Nephron progenitor cell (in vitro differentiated cells): ENCODE measurements around the gene OR51V1.

ENCODE experiments used
- DNase-seq: peaks from one replicate; pipeline ENCODE4 v3.0.0; 2021
- H3K27ac Mint-ChIP-seq: 2 replicates; pipeline ENCODE4 v1.8.0; 2021; ENCODE audit warnings: mild to moderate bottlenecking, moderate library complexity, mixed read lengths
- H3K27me3 Mint-ChIP-seq: 2 replicates; pipeline ENCODE4 v1.8.0; 2021; ENCODE audit warnings: mild to moderate bottlenecking, low read depth, mixed read lengths; ENCODE audit not compliant: poor library complexity
- H3K36me3 Mint-ChIP-seq: 2 replicates; pipeline ENCODE4 v1.8.0; 2021; ENCODE audit warnings: low read depth, mixed read lengths
- H3K4me1 Mint-ChIP-seq: 2 replicates; pipeline ENCODE4 v1.8.0; 2021; ENCODE audit warnings: mixed read lengths
- H3K4me3 Mint-ChIP-seq: 2 replicates; pipeline ENCODE4 v1.8.0; 2021; ENCODE audit warnings: mild to moderate bottlenecking, moderate library complexity, mixed read lengths
- H3K9me3 Mint-ChIP-seq: 2 replicates; pipeline ENCODE4 v1.8.0; 2021; ENCODE audit warnings: mild to moderate bottlenecking, moderate library complexity, mixed read lengths
- TF ChIP-seq, protein P1 (sequence below): fragments of 200-600 bp; sonication (generic); IDR thresholded peaks from 2 replicates; pipeline ENCODE4 v1.5.0; 2021; ENCODE audit warnings: antibody characterized with exemption

Gene OR51V1

DNA sequence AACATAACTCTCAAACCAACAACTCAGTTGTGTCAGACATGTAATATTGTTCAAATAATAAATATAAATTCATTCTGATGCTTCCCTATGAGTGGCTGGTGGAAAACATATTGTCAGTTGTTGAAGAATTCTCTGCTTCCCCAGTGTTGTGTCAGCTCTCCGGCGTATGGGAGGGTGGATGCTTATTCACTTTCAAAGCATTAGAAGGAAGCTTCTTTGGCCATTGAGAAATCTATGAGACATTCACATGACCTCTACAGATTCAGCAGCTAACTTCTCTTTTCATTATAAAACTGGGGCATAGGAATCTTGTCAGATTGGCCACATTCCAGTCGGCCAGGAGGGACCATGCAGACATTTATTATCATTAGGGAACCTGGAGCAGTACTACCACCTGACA lies 2.9 kb downstream of the OR51V1 start:
- peaks cover 4% of the 10 kb centered on the region for H3K4me1 Mint-ChIP-seq
- no peak overlapping the region for H3K4me3 Mint-ChIP-seq
- DNase-seq, result no peak
- H3K27me3 Mint-ChIP-seq, result no peaks in the 10 kb centered on the region
- TF ChIP-seq, protein P1, sequence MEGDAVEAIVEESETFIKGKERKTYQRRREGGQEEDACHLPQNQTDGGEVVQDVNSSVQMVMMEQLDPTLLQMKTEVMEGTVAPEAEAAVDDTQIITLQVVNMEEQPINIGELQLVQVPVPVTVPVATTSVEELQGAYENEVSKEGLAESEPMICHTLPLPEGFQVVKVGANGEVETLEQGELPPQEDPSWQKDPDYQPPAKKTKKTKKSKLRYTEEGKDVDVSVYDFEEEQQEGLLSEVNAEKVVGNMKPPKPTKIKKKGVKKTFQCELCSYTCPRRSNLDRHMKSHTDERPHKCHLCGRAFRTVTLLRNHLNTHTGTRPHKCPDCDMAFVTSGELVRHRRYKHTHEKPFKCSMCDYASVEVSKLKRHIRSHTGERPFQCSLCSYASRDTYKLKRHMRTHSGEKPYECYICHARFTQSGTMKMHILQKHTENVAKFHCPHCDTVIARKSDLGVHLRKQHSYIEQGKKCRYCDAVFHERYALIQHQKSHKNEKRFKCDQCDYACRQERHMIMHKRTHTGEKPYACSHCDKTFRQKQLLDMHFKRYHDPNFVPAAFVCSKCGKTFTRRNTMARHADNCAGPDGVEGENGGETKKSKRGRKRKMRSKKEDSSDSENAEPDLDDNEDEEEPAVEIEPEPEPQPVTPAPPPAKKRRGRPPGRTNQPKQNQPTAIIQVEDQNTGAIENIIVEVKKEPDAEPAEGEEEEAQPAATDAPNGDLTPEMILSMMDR, result no peak
- H3K9me3 Mint-ChIP-seq, result peaks cover 7% of the 10 kb centered on the region
- no peak overlapping the region for H3K27ac Mint-ChIP-seq
- no peaks in the 10 kb centered on the region for H3K36me3 Mint-ChIP-seq

DNA sequence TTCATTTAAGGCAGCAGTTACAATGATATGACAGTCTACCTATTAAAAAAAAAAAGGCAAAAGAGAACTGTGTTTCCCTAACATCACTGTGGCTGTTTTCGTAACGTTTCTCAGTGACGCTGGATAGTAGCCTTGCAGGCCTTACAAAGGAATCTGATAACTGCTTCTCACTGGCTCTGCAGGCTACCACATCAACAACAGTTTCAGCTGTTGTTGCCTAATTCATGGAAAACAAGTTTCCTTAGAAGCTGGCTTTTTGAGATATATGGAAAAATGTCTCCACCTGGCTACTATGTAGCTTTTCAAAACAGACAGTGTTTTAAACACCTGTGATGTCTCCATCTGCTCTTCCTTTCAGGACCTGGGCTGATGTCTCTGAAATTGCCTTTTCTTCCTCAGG lies 3.8 kb downstream of the OR51V1 start:
- Mint-ChIP-seq H3K36me3 (no peaks in the 10 kb centered on the region), H3K4me3 (no peak overlapping the region), H3K4me1 (peaks cover 4% of the 10 kb centered on the region), H3K27ac (no peak overlapping the region), H3K9me3 (peaks cover 9% of the 10 kb centered on the region), H3K27me3 (no peaks in the 10 kb centered on the region)
- TF ChIP-seq, protein P1, result no peak
- DNase-seq, result no peak

DNA sequence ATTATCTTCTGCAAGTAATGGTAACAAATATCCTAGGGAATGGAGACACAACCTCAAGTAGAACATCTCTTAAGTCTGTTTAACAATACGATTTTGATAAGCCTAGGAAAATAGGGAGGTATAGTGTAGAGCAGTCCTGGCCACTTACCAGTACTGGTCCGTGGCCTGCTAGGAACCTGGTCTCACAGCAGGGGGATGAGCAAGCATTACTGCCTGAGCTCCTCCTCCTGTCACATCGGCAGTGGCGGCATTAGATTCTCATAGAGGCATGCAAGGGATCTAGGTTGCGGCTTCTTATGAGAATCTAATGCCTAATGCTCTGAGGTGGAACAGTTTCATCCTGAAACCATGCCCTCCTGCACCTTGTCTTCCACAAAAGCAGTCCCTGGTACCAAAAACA lies 4.4 kb downstream of the OR51V1 start:
- TF ChIP-seq, protein P1, result no peak
- H3K9me3 Mint-ChIP-seq, result peaks cover 15% of the 10 kb centered on the region
- no peaks in the 10 kb centered on the region for H3K27me3 Mint-ChIP-seq

DNA sequence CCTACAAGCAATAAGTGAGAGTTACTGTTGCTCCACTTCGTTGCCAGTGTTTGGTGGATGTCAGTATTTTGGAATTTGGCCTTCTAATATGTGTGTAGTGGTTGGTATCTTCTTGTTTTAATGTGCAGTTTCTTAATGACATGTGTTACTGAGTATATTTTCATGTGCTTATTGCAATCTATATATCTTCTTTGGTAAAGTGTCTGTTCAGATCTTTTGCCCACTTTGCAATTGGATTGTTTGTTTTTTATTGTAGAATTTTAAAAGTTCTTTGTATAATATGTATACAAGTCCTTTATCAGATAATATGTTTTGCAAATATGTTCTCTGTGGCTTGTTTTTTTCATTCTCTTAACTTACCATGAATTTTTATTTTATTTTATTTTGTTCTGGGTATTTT lies 7.7 kb downstream of the OR51V1 start:
- no peak for DNase-seq
- peaks cover 26% of the 10 kb centered on the region for H3K9me3 Mint-ChIP-seq
- no peak overlapping the region for H3K27ac Mint-ChIP-seq
- H3K36me3 Mint-ChIP-seq, result no peaks in the 10 kb centered on the region
- H3K27me3 Mint-ChIP-seq, result no peaks in the 10 kb centered on the region
- TF ChIP-seq, protein P1, result no peak
- H3K4me1 Mint-ChIP-seq, result peaks cover 4% of the 10 kb centered on the region
- H3K4me3 Mint-ChIP-seq, result no peak overlapping the region

More for the DNA sequence above, 4.4 kb downstream of the OR51V1 start:
- no peak overlapping the region for H3K4me3 Mint-ChIP-seq
- no peaks in the 10 kb centered on the region for H3K36me3 Mint-ChIP-seq
- DNase-seq, result no peak
- H3K27ac Mint-ChIP-seq, result no peak overlapping the region
- peaks cover 4% of the 10 kb centered on the region for H3K4me1 Mint-ChIP-seq

GRCh38 chr11:5188201-5188600 lies 12.3 kb downstream of the OR51V1 start:
- Mint-ChIP-seq H3K27me3 (no peaks in the 10 kb centered on the region), H3K9me3 (peaks cover 25% of the 10 kb centered on the region), H3K4me3 (no peak overlapping the region), H3K4me1 (no peaks in the 10 kb centered on the region), H3K27ac (no peak overlapping the region), H3K36me3 (no peaks in the 10 kb centered on the region)
- TF ChIP-seq, protein P1, result no peak
- no peak for DNase-seq

- no peak for DNase-seq
- Mint-ChIP-seq H3K27me3 (peaks cover 3% of the 10 kb centered on the region), H3K36me3 (no peaks in the 10 kb centered on the region), H3K4me1 (no peaks in the 10 kb centered on the region), H3K27ac (no peak overlapping the region), H3K4me3 (no peak overlapping the region), H3K9me3 (no peaks in the 10 kb centered on the region)
- TF ChIP-seq, protein P1, result no peak
Measured at GRCh38 chr11:5178046-5178837, 22.2 kb downstream of the OR51V1 start.
